ENCODE measurements around the gene TRIM16. TPM values are rescaled to one million over a fixed set of nuclear protein-coding genes. Genes with fewer than 3 reads are reported as not detected.
A peak's percentile ranks its signal among the peaks of the same experiment; 100 is the strongest.

The TRIM16 gene
- total RNA-seq, 3 donors from 2014 or later (not counting 1 experiment from before 2014, with no cell fraction given), result 2.4 to 4.7 (median 3.8) TPM

DNA sequence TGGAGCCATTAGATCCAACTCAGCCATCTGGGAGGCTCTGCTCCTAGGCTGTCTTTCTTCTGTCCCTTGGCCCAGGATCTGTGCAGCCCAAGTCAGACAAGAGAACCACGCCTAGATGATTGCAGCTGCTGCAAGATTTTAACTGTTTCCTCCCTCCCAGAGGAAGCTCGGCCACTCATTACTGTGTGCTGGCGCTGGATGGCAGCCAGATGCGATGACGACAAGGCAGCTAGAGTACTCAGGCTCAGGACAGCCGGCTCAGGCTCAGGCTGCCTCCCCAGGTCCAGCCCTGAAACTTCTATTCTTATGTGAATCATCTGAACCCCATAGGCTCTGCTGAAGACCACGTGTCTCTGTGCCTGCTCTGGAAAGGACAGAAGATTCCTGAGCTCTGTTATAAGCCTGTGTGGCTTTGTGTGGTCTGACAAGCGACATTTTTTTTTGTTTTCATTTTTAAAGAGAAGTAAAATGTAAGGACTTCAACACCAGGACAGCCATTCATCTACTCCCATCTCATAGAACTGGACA lies 32.5 kb downstream of the TRIM16 start:
- no peaks in the 10 kb centered on the region for H3K27me3 ChIP-seq (ENCODE audit: control insufficient read depth, insufficient read depth, low read length)
- H3K27me3 Mint-ChIP-seq (ENCODE audit: low read depth in 2 of 2), result no peaks in the 10 kb centered on the region
- no peak overlapping the region for H3K4me3 ChIP-seq (ENCODE audit: low read length)
- TF ChIP-seq, protein P1, sequence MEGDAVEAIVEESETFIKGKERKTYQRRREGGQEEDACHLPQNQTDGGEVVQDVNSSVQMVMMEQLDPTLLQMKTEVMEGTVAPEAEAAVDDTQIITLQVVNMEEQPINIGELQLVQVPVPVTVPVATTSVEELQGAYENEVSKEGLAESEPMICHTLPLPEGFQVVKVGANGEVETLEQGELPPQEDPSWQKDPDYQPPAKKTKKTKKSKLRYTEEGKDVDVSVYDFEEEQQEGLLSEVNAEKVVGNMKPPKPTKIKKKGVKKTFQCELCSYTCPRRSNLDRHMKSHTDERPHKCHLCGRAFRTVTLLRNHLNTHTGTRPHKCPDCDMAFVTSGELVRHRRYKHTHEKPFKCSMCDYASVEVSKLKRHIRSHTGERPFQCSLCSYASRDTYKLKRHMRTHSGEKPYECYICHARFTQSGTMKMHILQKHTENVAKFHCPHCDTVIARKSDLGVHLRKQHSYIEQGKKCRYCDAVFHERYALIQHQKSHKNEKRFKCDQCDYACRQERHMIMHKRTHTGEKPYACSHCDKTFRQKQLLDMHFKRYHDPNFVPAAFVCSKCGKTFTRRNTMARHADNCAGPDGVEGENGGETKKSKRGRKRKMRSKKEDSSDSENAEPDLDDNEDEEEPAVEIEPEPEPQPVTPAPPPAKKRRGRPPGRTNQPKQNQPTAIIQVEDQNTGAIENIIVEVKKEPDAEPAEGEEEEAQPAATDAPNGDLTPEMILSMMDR (IDR thresholded peaks at IDR 0.05), result no peak
- H3K27ac ChIP-seq (ENCODE audit: low read length), result no peak overlapping the region
- WGBS (ENCODE audit: insufficient coverage), result 4% methylated on average over 7 of the region's 8 CpGs
- H3K36me3 ChIP-seq (ENCODE audit: control insufficient read depth, insufficient read depth, low read length), result no peaks in the 10 kb centered on the region
- peaks cover 7% of the 10 kb centered on the region in 2 donors for H3K4me1 Mint-ChIP-seq
- H3K36me3 Mint-ChIP-seq, result no peaks in the 10 kb centered on the region
- intact Hi-C loops (cut with micrococcal nuclease), result no loop called here
- peak; percentile 24 to 67 (median 64) for ATAC-seq
- no peak overlapping the region for H3K27ac Mint-ChIP-seq
- H3K9me3 ChIP-seq (ENCODE audit: control insufficient read depth, insufficient read depth, low read length), result no peaks in the 10 kb centered on the region
- no peak overlapping the region for H3K4me3 Mint-ChIP-seq
- DNase-seq, result peak in 1 of 2 donors; percentile 33
- H3K9me3 Mint-ChIP-seq, result no peaks in the 10 kb centered on the region
- peaks cover 7% of the 10 kb centered on the region for H3K4me1 ChIP-seq (ENCODE audit: control insufficient read depth, insufficient read depth, low read length)

DNA sequence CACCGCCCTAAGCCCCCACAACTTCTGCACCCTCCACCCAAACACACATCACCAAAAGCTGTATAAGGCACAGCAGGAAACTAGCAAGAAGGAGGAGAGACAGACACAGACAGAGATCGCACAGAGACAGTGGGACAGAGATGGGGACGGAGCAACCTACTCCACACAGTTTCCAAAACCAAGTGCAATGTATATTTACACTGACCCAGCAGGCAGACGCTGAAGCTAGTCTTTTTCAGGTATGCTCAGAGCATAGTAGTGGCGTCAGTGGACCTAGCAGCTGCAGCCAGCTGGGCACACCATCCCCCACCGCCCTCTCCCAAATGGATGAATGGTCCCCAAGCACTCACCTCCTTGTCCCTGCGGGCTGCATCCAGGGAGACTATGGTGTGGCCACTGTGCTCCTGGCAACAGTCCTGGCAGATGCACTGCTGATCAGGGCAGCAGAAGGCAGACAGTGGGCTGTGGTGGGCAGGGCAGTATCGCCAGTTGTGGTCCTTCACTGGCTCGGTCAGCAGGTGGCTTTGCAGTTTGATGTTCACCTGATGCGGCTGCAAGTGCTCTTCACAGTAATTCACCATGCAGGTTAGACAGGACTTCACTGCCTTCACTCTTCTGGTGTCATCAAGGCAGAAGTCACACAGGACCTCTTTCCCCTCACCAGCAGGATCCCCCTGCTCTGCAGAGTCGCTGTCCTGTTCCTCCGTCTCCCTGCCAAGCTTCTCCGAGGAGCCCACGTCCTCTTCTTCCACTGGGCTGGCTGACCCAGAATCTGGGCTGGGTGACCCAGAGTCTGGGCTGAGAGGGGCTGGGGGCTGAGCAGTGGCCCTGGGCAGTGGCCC lies 33.1 kb downstream of the TRIM16 start:
- Mint-ChIP-seq H3K27ac (no peak overlapping the region), H3K9me3 (no peaks in the 10 kb centered on the region), H3K4me1 (peaks cover 7% of the 10 kb centered on the region in 2 donors), H3K27me3 (ENCODE audit: low read depth in 2 of 2) (no peaks in the 10 kb centered on the region), H3K4me3 (no peak overlapping the region), H3K36me3 (no peaks in the 10 kb centered on the region)
- Histone ChIP-seq H3K27me3 (ENCODE audit: control insufficient read depth, insufficient read depth, low read length) (no peaks in the 10 kb centered on the region), H3K4me3 (ENCODE audit: low read length) (no peak overlapping the region), H3K4me1 (ENCODE audit: control insufficient read depth, insufficient read depth, low read length) (peaks cover 7% of the 10 kb centered on the region), H3K9me3 (ENCODE audit: control insufficient read depth, insufficient read depth, low read length) (no peaks in the 10 kb centered on the region), H3K27ac (ENCODE audit: low read length) (no peak overlapping the region), H3K36me3 (ENCODE audit: control insufficient read depth, insufficient read depth, low read length) (no peaks in the 10 kb centered on the region)
- ATAC-seq (peak in 2 of 3 donors; percentile 12 to 19), DNase-seq (no peak)
- intact Hi-C loops (cut with micrococcal nuclease), result no loop called here
- WGBS (ENCODE audit: insufficient coverage), result 86% methylated on average over 14 of the region's 14 CpGs
- TF ChIP-seq, protein P1 (IDR thresholded peaks at IDR 0.05), result no peak

- H3K9me3 ChIP-seq (ENCODE audit: control insufficient read depth, insufficient read depth, low read length), result no peaks in the 10 kb centered on the region
- no peaks in the 10 kb centered on the region for H3K9me3 Mint-ChIP-seq
- DNase-seq, result no peak
- peaks cover 7% of the 10 kb centered on the region for H3K4me1 ChIP-seq (ENCODE audit: control insufficient read depth, insufficient read depth, low read length)
- H3K27me3 Mint-ChIP-seq (ENCODE audit: low read depth in 2 of 2), result no peaks in the 10 kb centered on the region
- no peaks in the 10 kb centered on the region for H3K36me3 ChIP-seq (ENCODE audit: control insufficient read depth, insufficient read depth, low read length)
- H3K27ac ChIP-seq (ENCODE audit: low read length), result no peak overlapping the region
- intact Hi-C loops (cut with micrococcal nuclease), result no loop called here
- no peak for ATAC-seq
- TF ChIP-seq, protein P1 (IDR thresholded peaks at IDR 0.05), result no peak
- H3K27ac Mint-ChIP-seq, result no peak overlapping the region
- no peaks in the 10 kb centered on the region for H3K27me3 ChIP-seq (ENCODE audit: control insufficient read depth, insufficient read depth, low read length)
- no peak overlapping the region for H3K4me3 Mint-ChIP-seq
- H3K4me1 Mint-ChIP-seq, result peaks cover 7% of the 10 kb centered on the region in 2 donors
- no peaks in the 10 kb centered on the region for H3K36me3 Mint-ChIP-seq
- 62% methylated on average over 6 of the region's 6 CpGs for WGBS (ENCODE audit: insufficient coverage)
- no peak overlapping the region for H3K4me3 ChIP-seq (ENCODE audit: low read length)
Observed at GRCh38 chr17:15649861-15650421, 34.2 kb downstream of the TRIM16 start.
